GM23338 (cell line): ENCODE results near the gene MEIOSIN. TPM values are rescaled to one million over a fixed set of nuclear protein-coding genes. Genes with fewer than 3 reads are reported as not detected.
A peak's percentile ranks its signal among the peaks of the same experiment; 100 is the strongest.

Source experiments
- ATAC-seq: fragments of 200-7000 bp; cut with Tn5 transposase; 3 replicates; pipeline ENCODE4 v1.9.1; 2020
- DNase-seq: peaks from one replicate; pipeline ENCODE4 v3.0.0-alpha.2; 2015; ENCODE audit warnings: low spot score
- H2AFZ ChIP-seq: fragments of 200-600 bp; sonication (generic); 2 replicates; pipeline ENCODE4 v1.8.0; 2016; ENCODE audit warnings: antibody characterized with exemption, mild to moderate bottlenecking, moderate library complexity
- H3F3A ChIP-seq: fragments of 200-600 bp; sonication (generic); replicated peaks from 2 replicates; pipeline ENCODE4 v1.8.0; 2017; ENCODE audit warnings: antibody characterized with exemption, mixed run types, low read depth
- H3K27ac ChIP-seq: fragments of 200-600 bp; sonication (generic); 2 replicates; pipeline ENCODE4 v1.6.1; 2016; ENCODE audit warnings: low read depth
- H3K27me3 ChIP-seq: fragments of 200-600 bp; sonication (generic); 2 replicates; pipeline ENCODE4 v1.8.0; 2016; ENCODE audit warnings: mild to moderate bottlenecking, mixed run types, moderate library complexity; ENCODE audit not compliant: insufficient read depth
- H3K36me3 ChIP-seq: fragments of 200-600 bp; sonication (generic); 2 replicates; pipeline ENCODE4 v1.8.0; 2016; ENCODE audit warnings: mild to moderate bottlenecking; ENCODE audit not compliant: insufficient read depth
- H3K4me1 ChIP-seq: fragments of 200-600 bp; sonication (generic); 2 replicates; pipeline ENCODE4 v1.8.0; 2016; ENCODE audit warnings: mild to moderate bottlenecking, moderate library complexity; ENCODE audit not compliant: insufficient read depth
- H3K4me2 ChIP-seq: fragments of 200-600 bp; sonication (generic); 2 replicates; pipeline ENCODE4 v1.7.1; 2017; ENCODE audit warnings: mixed run types
- H3K4me3 ChIP-seq: fragments of 200-600 bp; sonication (generic); 2 replicates; pipeline ENCODE4 v1.6.1; 2016; ENCODE audit warnings: mixed run types
- H3K79me2 ChIP-seq: fragments of 200-600 bp; sonication (generic); replicated peaks from 2 replicates; pipeline ENCODE4 v1.8.0; 2017; ENCODE audit warnings: mild to moderate bottlenecking; ENCODE audit not compliant: insufficient read depth
- H3K9me2 ChIP-seq: fragments of 200-600 bp; sonication (generic); 2 replicates; pipeline ENCODE4 v1.8.0; 2017; ENCODE audit not compliant: insufficient read depth
- H4K20me1 ChIP-seq: fragments of 200-600 bp; sonication (generic); replicated peaks from 2 replicates; pipeline ENCODE4 v1.8.0; 2017; ENCODE audit warnings: mild to moderate bottlenecking; ENCODE audit not compliant: insufficient read depth
- H3K27ac Mint-ChIP-seq: 2 replicates; pipeline ENCODE4 v1.8.0; 2020; ENCODE audit warnings: inconsistent platforms, mild to moderate bottlenecking, moderate library complexity, mixed read lengths
- H3K27me3 Mint-ChIP-seq: 3 replicates; pipeline ENCODE4 v1.8.0; 2022; ENCODE audit warnings: low read depth, mild to moderate bottlenecking, moderate library complexity, mixed read lengths, inconsistent platforms; ENCODE audit not compliant: insufficient read depth, poor library complexity
- H3K36me3 Mint-ChIP-seq: 3 replicates; pipeline ENCODE4 v1.8.0; 2021; ENCODE audit warnings: low read depth, mild to moderate bottlenecking, inconsistent platforms, moderate library complexity, mixed read lengths
- H3K4me1 Mint-ChIP-seq: 3 replicates; pipeline ENCODE4 v1.8.0; 2020; ENCODE audit warnings: mild to moderate bottlenecking, inconsistent platforms, mixed read lengths
- H3K4me3 Mint-ChIP-seq: 3 replicates; pipeline ENCODE4 v1.8.0; 2021; ENCODE audit warnings: moderate library complexity, mild to moderate bottlenecking, inconsistent platforms, mixed read lengths
- H3K9me3 Mint-ChIP-seq: 3 replicates; pipeline ENCODE4 v1.8.0; 2020; ENCODE audit warnings: moderate library complexity, mild to moderate bottlenecking, inconsistent platforms, mixed read lengths
- CREB1 ChIP-seq: fragments of 250-450 bp; sonication (Bioruptor Pico); IDR thresholded peaks from 2 replicates; pipeline ENCODE4 v1.5.0; 2020; ENCODE audit warnings: low read depth, mild to moderate bottlenecking, moderate library complexity
- EZH2 ChIP-seq: fragments of 200-600 bp; sonication (generic); IDR thresholded peaks from one replicate; pipeline ENCODE4 v1.8.0; 2017; ENCODE audit warnings: antibody characterized with exemption, mild to moderate bottlenecking, low read depth; ENCODE audit not compliant: unreplicated experiment
- EZH2phosphoT487 ChIP-seq: fragments of 200-600 bp; sonication (generic); IDR thresholded peaks from one replicate; pipeline ENCODE4 v1.8.1; 2018; ENCODE audit warnings: antibody characterized with exemption; ENCODE audit not compliant: unreplicated experiment
- JUNB ChIP-seq: IDR thresholded peaks from one replicate; pipeline ENCODE4 v1.6.1; 2016; ENCODE audit warnings: antibody characterized with exemption; ENCODE audit not compliant: unreplicated experiment
- NANOG ChIP-seq: IDR thresholded peaks from 2 replicates; pipeline ENCODE4 v1.6.1; 2016; ENCODE audit warnings: antibody characterized with exemption, borderline replicate concordance
- POLR2AphosphoS5 ChIP-seq: IDR thresholded peaks from 2 replicates; pipeline ENCODE4 v1.6.1; 2016; ENCODE audit warnings: antibody characterized with exemption, low read depth
- STAT1 ChIP-seq: IDR thresholded peaks from one replicate; pipeline ENCODE4 v1.6.1; 2016; ENCODE audit warnings: antibody characterized with exemption; ENCODE audit not compliant: unreplicated experiment
- ZNF114 ChIP-seq: fragments of 250-450 bp; sonication (Bioruptor Pico); IDR thresholded peaks from 2 replicates; pipeline ENCODE4 v1.5.0; 2020; ENCODE audit warnings: mild to moderate bottlenecking, moderate library complexity
- ZNF331 ChIP-seq: fragments of 250-450 bp; sonication (Bioruptor Pico); IDR thresholded peaks from 2 replicates; pipeline ENCODE4 v1.5.0; 2020; ENCODE audit warnings: low read depth, mild to moderate bottlenecking, moderate library complexity
- polyA plus RNA-seq: library from polyadenylated mRNA; unstranded; fragments of >200 nt; fragmentation: Nextera tagmentation; extraction: Ambion mirVana; gene quantifications from 2 replicates; pipeline ENCODE4 v1.2.1, GENCODE V29; 2016
- total RNA-seq: library from RNA; depleted of rRNA; stranded (reverse); fragments of >200 nt; shearing (Covaris generic); gene quantifications from 2 replicates; pipeline ENCODE4 v1.2.3, GENCODE V29; 2014
- TF ChIP-seq, protein P1 (sequence below): IDR thresholded peaks from one replicate; pipeline ENCODE4 v1.6.1; 2018; ENCODE audit warnings: antibody characterized with exemption; ENCODE audit not compliant: unreplicated experiment
- TF ChIP-seq, protein P2 (sequence below): fragments of 250-450 bp; sonication (Bioruptor Pico); IDR thresholded peaks from 2 replicates; pipeline ENCODE4 v1.5.0; 2020; ENCODE audit warnings: mild to moderate bottlenecking, moderate library complexity
- TF ChIP-seq, protein P3 (sequence below), 2 experiments: fragments of 200-600 bp in 1 of 2; sonication (generic) in 1 of 2; conservative IDR thresholded peaks; 2 replicates each; pipeline versions ENCODE4 v1.5.1 to v1.6.1; 2016 to 2017; ENCODE audit warnings: antibody characterized with exemption in 2 of 2, low read depth in 2 of 2, mild to moderate bottlenecking in 2 of 2, moderate library complexity in 1 of 2
- TF ChIP-seq, protein P4 (sequence below): IDR thresholded peaks from 2 replicates; pipeline ENCODE4 v1.6.1; 2016; ENCODE audit warnings: antibody characterized with exemption

MEIOSIN gene
- total and polyA plus RNA-seq, 2 experiments from 2014 or later: 0.21 to 0.28 TPM

DNA sequence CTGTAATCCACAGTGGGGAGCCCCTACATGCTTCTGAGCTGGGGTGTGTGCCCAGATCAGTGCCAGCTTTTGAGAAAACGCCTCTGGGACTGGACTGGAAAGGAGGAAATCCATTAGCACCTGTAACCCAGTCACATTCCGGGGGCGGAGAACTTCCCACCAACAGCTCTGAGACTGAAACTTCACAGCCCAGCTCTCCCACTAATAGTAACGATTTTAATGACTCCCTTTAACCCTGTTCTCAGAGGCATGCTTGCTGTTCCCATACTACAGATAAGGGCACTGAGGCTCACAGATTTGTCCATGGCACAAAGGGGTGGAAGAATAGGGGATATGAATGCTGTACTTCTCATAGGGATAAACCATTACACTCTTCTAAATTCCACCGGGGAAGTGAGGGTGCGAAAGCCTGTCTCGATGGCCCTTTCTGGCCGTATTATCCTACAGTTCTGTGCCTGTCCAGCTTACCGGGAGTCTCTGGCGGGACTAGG, 3.4 kb upstream of the MEIOSIN start:
- H3K36me3 Mint-ChIP-seq: no peaks in the 10 kb centered on the region
- Histone ChIP-seq H3F3A (peaks cover 3% of the 10 kb centered on the region; the same call in 1 of the 2 replicates), H2AFZ (no peak overlapping the region), H3K79me2 (peaks cover 56% of the 10 kb centered on the region), H3K4me1 (peaks cover 8% of the 10 kb centered on the region), H3K4me3 (peak overlapping the region; percentile 87), H3K27me3 (no peaks in the 10 kb centered on the region), H4K20me1 (peaks cover 16% of the 10 kb centered on the region), H3K4me2 (peak overlapping the region; percentile 85), H3K36me3 (no peaks in the 10 kb centered on the region), H3K27ac (peak overlapping the region; percentile 34; the same call in 1 of the 2 replicates), H3K9me2 (no peaks in the 10 kb centered on the region)
- H3K9me3 Mint-ChIP-seq: no peaks in the 10 kb centered on the region
- H3K4me3 Mint-ChIP-seq: peak overlapping the region; percentile 92
- peak; percentile 33 for DNase-seq
- TF ChIP-seq, protein P1, sequence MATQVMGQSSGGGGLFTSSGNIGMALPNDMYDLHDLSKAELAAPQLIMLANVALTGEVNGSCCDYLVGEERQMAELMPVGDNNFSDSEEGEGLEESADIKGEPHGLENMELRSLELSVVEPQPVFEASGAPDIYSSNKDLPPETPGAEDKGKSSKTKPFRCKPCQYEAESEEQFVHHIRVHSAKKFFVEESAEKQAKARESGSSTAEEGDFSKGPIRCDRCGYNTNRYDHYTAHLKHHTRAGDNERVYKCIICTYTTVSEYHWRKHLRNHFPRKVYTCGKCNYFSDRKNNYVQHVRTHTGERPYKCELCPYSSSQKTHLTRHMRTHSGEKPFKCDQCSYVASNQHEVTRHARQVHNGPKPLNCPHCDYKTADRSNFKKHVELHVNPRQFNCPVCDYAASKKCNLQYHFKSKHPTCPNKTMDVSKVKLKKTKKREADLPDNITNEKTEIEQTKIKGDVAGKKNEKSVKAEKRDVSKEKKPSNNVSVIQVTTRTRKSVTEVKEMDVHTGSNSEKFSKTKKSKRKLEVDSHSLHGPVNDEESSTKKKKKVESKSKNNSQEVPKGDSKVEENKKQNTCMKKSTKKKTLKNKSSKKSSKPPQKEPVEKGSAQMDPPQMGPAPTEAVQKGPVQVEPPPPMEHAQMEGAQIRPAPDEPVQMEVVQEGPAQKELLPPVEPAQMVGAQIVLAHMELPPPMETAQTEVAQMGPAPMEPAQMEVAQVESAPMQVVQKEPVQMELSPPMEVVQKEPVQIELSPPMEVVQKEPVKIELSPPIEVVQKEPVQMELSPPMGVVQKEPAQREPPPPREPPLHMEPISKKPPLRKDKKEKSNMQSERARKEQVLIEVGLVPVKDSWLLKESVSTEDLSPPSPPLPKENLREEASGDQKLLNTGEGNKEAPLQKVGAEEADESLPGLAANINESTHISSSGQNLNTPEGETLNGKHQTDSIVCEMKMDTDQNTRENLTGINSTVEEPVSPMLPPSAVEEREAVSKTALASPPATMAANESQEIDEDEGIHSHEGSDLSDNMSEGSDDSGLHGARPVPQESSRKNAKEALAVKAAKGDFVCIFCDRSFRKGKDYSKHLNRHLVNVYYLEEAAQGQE: no peak
- TF ChIP-seq POLR2AphosphoS5 (no peak), NANOG (no peak), JUNB (no peak), EZH2phosphoT487 (no peak), EZH2 (no peak), STAT1 (no peak), CREB1 (CRISPR knock-in tag) (no peak), ZNF114 (CRISPR knock-in tag) (no peak), ZNF331 (CRISPR knock-in tag) (no peak)
- TF ChIP-seq, protein P2, sequence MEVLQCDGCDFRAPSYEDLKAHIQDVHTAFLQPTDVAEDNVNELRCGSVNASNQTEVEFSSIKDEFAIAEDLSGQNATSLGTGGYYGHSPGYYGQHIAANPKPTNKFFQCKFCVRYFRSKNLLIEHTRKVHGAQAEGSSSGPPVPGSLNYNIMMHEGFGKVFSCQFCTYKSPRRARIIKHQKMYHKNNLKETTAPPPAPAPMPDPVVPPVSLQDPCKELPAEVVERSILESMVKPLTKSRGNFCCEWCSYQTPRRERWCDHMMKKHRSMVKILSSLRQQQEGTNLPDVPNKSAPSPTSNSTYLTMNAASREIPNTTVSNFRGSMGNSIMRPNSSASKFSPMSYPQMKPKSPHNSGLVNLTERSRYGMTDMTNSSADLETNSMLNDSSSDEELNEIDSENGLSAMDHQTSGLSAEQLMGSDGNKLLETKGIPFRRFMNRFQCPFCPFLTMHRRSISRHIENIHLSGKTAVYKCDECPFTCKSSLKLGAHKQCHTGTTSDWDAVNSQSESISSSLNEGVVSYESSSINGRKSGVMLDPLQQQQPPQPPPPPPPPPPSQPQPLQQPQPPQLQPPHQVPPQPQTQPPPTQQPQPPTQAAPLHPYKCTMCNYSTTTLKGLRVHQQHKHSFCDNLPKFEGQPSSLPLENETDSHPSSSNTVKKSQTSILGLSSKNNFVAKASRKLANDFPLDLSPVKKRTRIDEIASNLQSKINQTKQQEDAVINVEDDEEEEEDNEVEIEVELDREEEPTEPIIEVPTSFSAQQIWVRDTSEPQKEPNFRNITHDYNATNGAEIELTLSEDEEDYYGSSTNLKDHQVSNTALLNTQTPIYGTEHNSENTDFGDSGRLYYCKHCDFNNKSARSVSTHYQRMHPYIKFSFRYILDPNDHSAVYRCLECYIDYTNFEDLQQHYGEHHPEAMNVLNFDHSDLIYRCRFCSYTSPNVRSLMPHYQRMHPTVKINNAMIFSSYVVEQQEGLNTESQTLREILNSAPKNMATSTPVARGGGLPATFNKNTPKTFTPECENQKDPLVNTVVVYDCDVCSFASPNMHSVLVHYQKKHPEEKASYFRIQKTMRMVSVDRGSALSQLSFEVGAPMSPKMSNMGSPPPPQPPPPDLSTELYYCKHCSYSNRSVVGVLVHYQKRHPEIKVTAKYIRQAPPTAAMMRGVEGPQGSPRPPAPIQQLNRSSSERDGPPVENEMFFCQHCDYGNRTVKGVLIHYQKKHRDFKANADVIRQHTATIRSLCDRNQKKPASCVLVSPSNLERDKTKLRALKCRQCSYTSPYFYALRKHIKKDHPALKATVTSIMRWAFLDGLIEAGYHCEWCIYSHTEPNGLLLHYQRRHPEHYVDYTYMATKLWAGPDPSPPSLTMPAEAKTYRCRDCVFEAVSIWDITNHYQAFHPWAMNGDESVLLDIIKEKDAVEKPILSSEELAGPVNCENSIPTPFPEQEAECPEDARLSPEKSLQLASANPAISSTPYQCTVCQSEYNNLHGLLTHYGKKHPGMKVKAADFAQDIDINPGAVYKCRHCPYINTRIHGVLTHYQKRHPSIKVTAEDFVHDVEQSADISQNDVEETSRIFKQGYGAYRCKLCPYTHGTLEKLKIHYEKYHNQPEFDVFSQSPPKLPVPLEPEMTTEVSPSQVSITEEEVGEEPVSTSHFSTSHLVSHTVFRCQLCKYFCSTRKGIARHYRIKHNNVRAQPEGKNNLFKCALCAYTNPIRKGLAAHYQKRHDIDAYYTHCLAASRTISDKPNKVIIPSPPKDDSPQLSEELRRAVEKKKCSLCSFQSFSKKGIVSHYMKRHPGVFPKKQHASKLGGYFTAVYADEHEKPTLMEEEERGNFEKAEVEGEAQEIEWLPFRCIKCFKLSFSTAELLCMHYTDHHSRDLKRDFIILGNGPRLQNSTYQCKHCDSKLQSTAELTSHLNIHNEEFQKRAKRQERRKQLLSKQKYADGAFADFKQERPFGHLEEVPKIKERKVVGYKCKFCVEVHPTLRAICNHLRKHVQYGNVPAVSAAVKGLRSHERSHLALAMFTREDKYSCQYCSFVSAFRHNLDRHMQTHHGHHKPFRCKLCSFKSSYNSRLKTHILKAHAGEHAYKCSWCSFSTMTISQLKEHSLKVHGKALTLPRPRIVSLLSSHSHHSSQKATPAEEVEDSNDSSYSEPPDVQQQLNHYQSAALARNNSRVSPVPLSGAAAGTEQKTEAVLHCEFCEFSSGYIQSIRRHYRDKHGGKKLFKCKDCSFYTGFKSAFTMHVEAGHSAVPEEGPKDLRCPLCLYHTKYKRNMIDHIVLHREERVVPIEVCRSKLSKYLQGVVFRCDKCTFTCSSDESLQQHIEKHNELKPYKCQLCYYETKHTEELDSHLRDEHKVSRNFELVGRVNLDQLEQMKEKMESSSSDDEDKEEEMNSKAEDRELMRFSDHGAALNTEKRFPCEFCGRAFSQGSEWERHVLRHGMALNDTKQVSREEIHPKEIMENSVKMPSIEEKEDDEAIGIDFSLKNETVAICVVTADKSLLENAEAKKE (CRISPR knock-in tag): no peak
- TF ChIP-seq, protein P3, sequence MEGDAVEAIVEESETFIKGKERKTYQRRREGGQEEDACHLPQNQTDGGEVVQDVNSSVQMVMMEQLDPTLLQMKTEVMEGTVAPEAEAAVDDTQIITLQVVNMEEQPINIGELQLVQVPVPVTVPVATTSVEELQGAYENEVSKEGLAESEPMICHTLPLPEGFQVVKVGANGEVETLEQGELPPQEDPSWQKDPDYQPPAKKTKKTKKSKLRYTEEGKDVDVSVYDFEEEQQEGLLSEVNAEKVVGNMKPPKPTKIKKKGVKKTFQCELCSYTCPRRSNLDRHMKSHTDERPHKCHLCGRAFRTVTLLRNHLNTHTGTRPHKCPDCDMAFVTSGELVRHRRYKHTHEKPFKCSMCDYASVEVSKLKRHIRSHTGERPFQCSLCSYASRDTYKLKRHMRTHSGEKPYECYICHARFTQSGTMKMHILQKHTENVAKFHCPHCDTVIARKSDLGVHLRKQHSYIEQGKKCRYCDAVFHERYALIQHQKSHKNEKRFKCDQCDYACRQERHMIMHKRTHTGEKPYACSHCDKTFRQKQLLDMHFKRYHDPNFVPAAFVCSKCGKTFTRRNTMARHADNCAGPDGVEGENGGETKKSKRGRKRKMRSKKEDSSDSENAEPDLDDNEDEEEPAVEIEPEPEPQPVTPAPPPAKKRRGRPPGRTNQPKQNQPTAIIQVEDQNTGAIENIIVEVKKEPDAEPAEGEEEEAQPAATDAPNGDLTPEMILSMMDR (conservative IDR thresholded peaks at IDR 0.05; ENCODE audit: low read depth in 2 of 2): no peak
- TF ChIP-seq, protein P4, sequence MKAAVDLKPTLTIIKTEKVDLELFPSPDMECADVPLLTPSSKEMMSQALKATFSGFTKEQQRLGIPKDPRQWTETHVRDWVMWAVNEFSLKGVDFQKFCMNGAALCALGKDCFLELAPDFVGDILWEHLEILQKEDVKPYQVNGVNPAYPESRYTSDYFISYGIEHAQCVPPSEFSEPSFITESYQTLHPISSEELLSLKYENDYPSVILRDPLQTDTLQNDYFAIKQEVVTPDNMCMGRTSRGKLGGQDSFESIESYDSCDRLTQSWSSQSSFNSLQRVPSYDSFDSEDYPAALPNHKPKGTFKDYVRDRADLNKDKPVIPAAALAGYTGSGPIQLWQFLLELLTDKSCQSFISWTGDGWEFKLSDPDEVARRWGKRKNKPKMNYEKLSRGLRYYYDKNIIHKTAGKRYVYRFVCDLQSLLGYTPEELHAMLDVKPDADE: no peak
- peaks cover 1% of the 10 kb centered on the region for H3K27me3 Mint-ChIP-seq
- peaks cover 9% of the 10 kb centered on the region for H3K4me1 Mint-ChIP-seq
- peak; percentile 3; the same call in 2 of the 3 replicates for ATAC-seq
- H3K27ac Mint-ChIP-seq: peak overlapping the region; percentile 85
